Adrenal gland (tissue), 5 donors: ENCODE results near the gene ST6GALNAC4.

Source experiments
- POLR2A ChIP-seq, 2 donors: fragments of 450-650 bp; IDR thresholded peaks; one replicate each; pipeline ENCODE4 v1.6.1; 2017; ENCODE audit warnings: antibody characterized with exemption in 2 of 2, mild to moderate bottlenecking in 2 of 2, moderate library complexity in 1 of 2
- TF ChIP-seq, protein P1 (sequence below), 6 experiments: fragments of 450-650 bp in 4 of 6; fragments of 200-600 bp in 2 of 6; sonication (generic) in 1 of 6; IDR thresholded peaks; 1 replicate in 5 of 6; 2 replicates in 1 of 6; pipeline versions ENCODE4 v1.5.1 to v1.8.0; 2016 to 2021; ENCODE audit warnings: antibody characterized with exemption in 6 of 6, mild to moderate bottlenecking in 2 of 6, moderate library complexity in 1 of 6
- donor health status: DM: no; HTN: no; CAD: no.

DNA sequence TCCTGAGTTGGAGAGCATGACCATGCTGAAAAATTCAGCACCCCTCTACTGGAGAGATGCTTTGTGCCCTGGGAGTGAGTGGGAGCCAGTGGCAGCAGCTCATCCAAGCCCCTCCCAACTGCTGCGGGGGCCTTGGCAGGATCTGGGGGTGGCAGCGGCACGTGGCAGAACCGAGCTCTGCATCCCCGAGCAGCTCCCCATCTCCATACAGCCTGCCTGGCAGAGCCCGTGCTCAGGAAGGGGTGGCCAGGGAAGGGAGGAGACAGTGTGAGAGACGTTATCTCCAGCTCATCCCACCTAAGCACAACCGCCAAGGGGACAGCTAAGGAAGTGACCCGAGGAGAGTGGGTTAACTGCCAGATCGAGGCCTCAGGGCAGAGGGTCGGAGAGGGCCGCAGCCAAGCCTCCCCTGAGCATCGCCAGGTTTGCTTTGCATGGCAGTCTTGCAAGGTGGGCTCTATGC lies 38.0 kb upstream of the ST6GALNAC4 start:
- TF ChIP-seq, protein P1, sequence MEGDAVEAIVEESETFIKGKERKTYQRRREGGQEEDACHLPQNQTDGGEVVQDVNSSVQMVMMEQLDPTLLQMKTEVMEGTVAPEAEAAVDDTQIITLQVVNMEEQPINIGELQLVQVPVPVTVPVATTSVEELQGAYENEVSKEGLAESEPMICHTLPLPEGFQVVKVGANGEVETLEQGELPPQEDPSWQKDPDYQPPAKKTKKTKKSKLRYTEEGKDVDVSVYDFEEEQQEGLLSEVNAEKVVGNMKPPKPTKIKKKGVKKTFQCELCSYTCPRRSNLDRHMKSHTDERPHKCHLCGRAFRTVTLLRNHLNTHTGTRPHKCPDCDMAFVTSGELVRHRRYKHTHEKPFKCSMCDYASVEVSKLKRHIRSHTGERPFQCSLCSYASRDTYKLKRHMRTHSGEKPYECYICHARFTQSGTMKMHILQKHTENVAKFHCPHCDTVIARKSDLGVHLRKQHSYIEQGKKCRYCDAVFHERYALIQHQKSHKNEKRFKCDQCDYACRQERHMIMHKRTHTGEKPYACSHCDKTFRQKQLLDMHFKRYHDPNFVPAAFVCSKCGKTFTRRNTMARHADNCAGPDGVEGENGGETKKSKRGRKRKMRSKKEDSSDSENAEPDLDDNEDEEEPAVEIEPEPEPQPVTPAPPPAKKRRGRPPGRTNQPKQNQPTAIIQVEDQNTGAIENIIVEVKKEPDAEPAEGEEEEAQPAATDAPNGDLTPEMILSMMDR (IDR thresholded peaks at IDR 0.05): no peak
- no peak for TF ChIP-seq POLR2A (IDR thresholded peaks at IDR 0.05)
